Measurements from ENCODE around the gene SMG6. TPM values are rescaled to one million over a fixed set of nuclear protein-coding genes. Genes with fewer than 3 reads are reported as not detected.
"Not testable (repeated sequence)": the region's sequence is repeated elsewhere in the genome, so short reads cannot be mapped to it uniquely, and the experiment has no call there.

Gene SMG6
- total RNA-seq, 2 donors from 2014 or later = 48.3 to 51.6 TPM

GRCh38 chr17:2331303-2331702 lies 27.7 kb upstream of the SMG6 start:
- DNase-seq (no peak), ATAC-seq (no peak)
- Mint-ChIP-seq H3K36me3 (ENCODE audit: low read depth) (peaks cover 8% of the 10 kb centered on the region), H3K4me3 (no peak overlapping the region), H3K27me3 (no peaks in the 10 kb centered on the region), H3K4me1 (peaks cover 15% of the 10 kb centered on the region), H3K27ac (no peak overlapping the region)
- H3K9me3 ChIP-seq (ENCODE audit: control insufficient read depth, low read length, poor library complexity, severe bottlenecking) = no peaks in the 10 kb centered on the region

- no peak overlapping the region for H3K4me3 Mint-ChIP-seq
- peaks cover 9% of the 10 kb centered on the region for H3K4me1 Mint-ChIP-seq
- ATAC-seq (no peak), DNase-seq (no peak)
- peaks cover 14% of the 10 kb centered on the region for H3K36me3 Mint-ChIP-seq (ENCODE audit: low read depth)
- no peak overlapping the region for H3K27ac Mint-ChIP-seq
- no peaks in the 10 kb centered on the region for H3K27me3 Mint-ChIP-seq
- H3K9me3 ChIP-seq (ENCODE audit: control insufficient read depth, low read length, poor library complexity, severe bottlenecking) = no peaks in the 10 kb centered on the region
These were observed 20.2 kb upstream of the SMG6 start for GRCh38 chr17:2323629-2324314.

GRCh38 chr17:2321399-2321798 lies 17.8 kb upstream of the SMG6 start:
- Mint-ChIP-seq H3K36me3 (ENCODE audit: low read depth) (peaks cover 14% of the 10 kb centered on the region), H3K27me3 (no peaks in the 10 kb centered on the region), H3K4me3 (no peak overlapping the region), H3K27ac (no peak overlapping the region), H3K4me1 (peaks cover 10% of the 10 kb centered on the region)
- DNase-seq (no peak), ATAC-seq (no peak)
- H3K9me3 ChIP-seq (ENCODE audit: control insufficient read depth, low read length, poor library complexity, severe bottlenecking) = no peaks in the 10 kb centered on the region

- peaks cover 5% of the 10 kb centered on the region for H3K4me1 Mint-ChIP-seq
- no peak overlapping the region for H3K27ac Mint-ChIP-seq
These were observed 15.5 kb upstream of the SMG6 start for GRCh38 chr17:2319051-2319450.

GRCh38 chr17:2317796-2318195 lies 14.2 kb upstream of the SMG6 start:
- Mint-ChIP-seq H3K36me3 (ENCODE audit: low read depth) (peaks cover 8% of the 10 kb centered on the region), H3K27ac (no peak overlapping the region), H3K4me3 (no peak overlapping the region), H3K27me3 (no peaks in the 10 kb centered on the region), H3K4me1 (peaks cover 5% of the 10 kb centered on the region)
- ATAC-seq (no peak), DNase-seq (no peak)
- H3K9me3 ChIP-seq (ENCODE audit: control insufficient read depth, low read length, poor library complexity, severe bottlenecking) = no peaks in the 10 kb centered on the region

More at GRCh38 chr17:2319051-2319450, 15.5 kb upstream of the SMG6 start:
- no peaks in the 10 kb centered on the region for H3K9me3 ChIP-seq (ENCODE audit: control insufficient read depth, low read length, poor library complexity, severe bottlenecking)
- Mint-ChIP-seq H3K27me3 (no peaks in the 10 kb centered on the region), H3K4me3 (no peak overlapping the region), H3K36me3 (ENCODE audit: low read depth) (peaks cover 8% of the 10 kb centered on the region)
- ATAC-seq (no peak), DNase-seq (no peak)

GRCh38 chr17:2316916-2317205 lies 13.3 kb upstream of the SMG6 start:
- not testable (repeated sequence) for DNase-seq; H3K9me3 ChIP-seq (ENCODE audit: control insufficient read depth, low read length, poor library complexity, severe bottlenecking); ATAC-seq; H3K27me3 Mint-ChIP-seq; H3K27ac Mint-ChIP-seq; H3K4me1 Mint-ChIP-seq; H3K4me3 Mint-ChIP-seq; H3K36me3 Mint-ChIP-seq (ENCODE audit: low read depth)

- Mint-ChIP-seq H3K36me3 (ENCODE audit: low read depth) (no peaks in the 10 kb centered on the region), H3K27me3 (no peaks in the 10 kb centered on the region), H3K4me3 (no peak overlapping the region), H3K27ac (no peak overlapping the region), H3K4me1 (peaks cover 8% of the 10 kb centered on the region)
- DNase-seq (no peak), ATAC-seq (no peak)
- H3K9me3 ChIP-seq (ENCODE audit: control insufficient read depth, low read length, poor library complexity, severe bottlenecking) = no peaks in the 10 kb centered on the region
These were observed 9.2 kb upstream of the SMG6 start for GRCh38 chr17:2312736-2313135.

- no peak for DNase-seq
- Mint-ChIP-seq H3K36me3 (ENCODE audit: low read depth) (no peaks in the 10 kb centered on the region), H3K4me1 (peaks cover 22% of the 10 kb centered on the region), H3K27me3 (no peaks in the 10 kb centered on the region), H3K27ac (no peak overlapping the region), H3K4me3 (no peak overlapping the region)
- no peak for ATAC-seq
- no peaks in the 10 kb centered on the region for H3K9me3 ChIP-seq (ENCODE audit: control insufficient read depth, low read length, poor library complexity, severe bottlenecking)
These were observed 6.0 kb upstream of the SMG6 start for GRCh38 chr17:2309338-2310154.

GRCh38 chr17:2304931-2305330 lies 1.3 kb upstream of the SMG6 start:
- Mint-ChIP-seq H3K27me3 (no peaks in the 10 kb centered on the region), H3K4me3 (peak overlapping the region; percentile 68), H3K27ac (peak overlapping the region; percentile 8), H3K4me1 (peaks cover 33% of the 10 kb centered on the region), H3K36me3 (ENCODE audit: low read depth) (peaks cover 6% of the 10 kb centered on the region)
- H3K9me3 ChIP-seq (ENCODE audit: control insufficient read depth, low read length, poor library complexity, severe bottlenecking) = no peaks in the 10 kb centered on the region
- no peak for ATAC-seq
- DNase-seq = no peak

- no peaks in the 10 kb centered on the region for H3K27me3 Mint-ChIP-seq
- peak overlapping the region; percentile 90 for H3K4me3 Mint-ChIP-seq
- ATAC-seq = peak; percentile 0
- peak overlapping the region; percentile 62 for H3K27ac Mint-ChIP-seq
- H3K36me3 Mint-ChIP-seq (ENCODE audit: low read depth) = peaks cover 6% of the 10 kb centered on the region
- H3K9me3 ChIP-seq (ENCODE audit: control insufficient read depth, low read length, poor library complexity, severe bottlenecking) = no peaks in the 10 kb centered on the region
- DNase-seq = no peak
- peaks cover 30% of the 10 kb centered on the region for H3K4me1 Mint-ChIP-seq
These were observed 794 bp downstream of the SMG6 start for GRCh38 chr17:2302778-2303203.

GRCh38 chr17:2299756-2300155 lies 3.8 kb downstream of the SMG6 start:
- ATAC-seq = no peak
- no peak for DNase-seq
- H3K9me3 ChIP-seq (ENCODE audit: control insufficient read depth, low read length, poor library complexity, severe bottlenecking) = no peaks in the 10 kb centered on the region
- H3K27ac Mint-ChIP-seq = no peak overlapping the region
- H3K27me3 Mint-ChIP-seq = no peaks in the 10 kb centered on the region
- peaks cover 37% of the 10 kb centered on the region for H3K4me1 Mint-ChIP-seq
- peaks cover 21% of the 10 kb centered on the region for H3K36me3 Mint-ChIP-seq (ENCODE audit: low read depth)
- no peak overlapping the region for H3K4me3 Mint-ChIP-seq

- Mint-ChIP-seq H3K27me3 (no peaks in the 10 kb centered on the region), H3K36me3 (ENCODE audit: low read depth) (peaks cover 25% of the 10 kb centered on the region), H3K27ac (no peak overlapping the region), H3K4me1 (peaks cover 43% of the 10 kb centered on the region), H3K4me3 (no peak overlapping the region)
- no peaks in the 10 kb centered on the region for H3K9me3 ChIP-seq (ENCODE audit: control insufficient read depth, low read length, poor library complexity, severe bottlenecking)
- ATAC-seq (no peak), DNase-seq (no peak)
These were observed 4.4 kb downstream of the SMG6 start for GRCh38 chr17:2299136-2299535.

GRCh38 chr17:2297023-2297422 lies 6.6 kb downstream of the SMG6 start:
- Mint-ChIP-seq H3K4me3 (no peak overlapping the region), H3K27me3 (no peaks in the 10 kb centered on the region), H3K36me3 (ENCODE audit: low read depth) (peaks cover 32% of the 10 kb centered on the region), H3K4me1 (peaks cover 50% of the 10 kb centered on the region), H3K27ac (peak overlapping the region; percentile 79)
- DNase-seq (no peak), ATAC-seq (no peak)
- H3K9me3 ChIP-seq (ENCODE audit: control insufficient read depth, low read length, poor library complexity, severe bottlenecking) = no peaks in the 10 kb centered on the region

- Mint-ChIP-seq H3K27ac (peak overlapping the region; percentile 82), H3K4me3 (peak overlapping the region; percentile 49), H3K4me1 (peaks cover 45% of the 10 kb centered on the region), H3K36me3 (ENCODE audit: low read depth) (peaks cover 40% of the 10 kb centered on the region), H3K27me3 (no peaks in the 10 kb centered on the region)
- no peaks in the 10 kb centered on the region for H3K9me3 ChIP-seq (ENCODE audit: control insufficient read depth, low read length, poor library complexity, severe bottlenecking)
- DNase-seq = no peak
- ATAC-seq = no peak
These were observed 8.0 kb downstream of the SMG6 start for GRCh38 chr17:2295575-2295974.

Measured in T-helper 17 cell (primary cell).